Endodermal cell (in vitro differentiated cells): ENCODE data around the gene ZMPSTE24. TPM values are rescaled to one million over a fixed set of nuclear protein-coding genes. Genes with fewer than 3 reads are reported as not detected.

Experiments
- DNase-seq: peaks from one replicate; pipeline ENCODE4 v3.0.0-alpha.2; 2017
- H3K27ac ChIP-seq: 2 replicates; pipeline ENCODE4 v1.5.1; 2013; ENCODE audit warnings: mild to moderate bottlenecking, low read depth, low read length, moderate library complexity
- H3K27me3 ChIP-seq: 2 replicates; pipeline ENCODE4 v1.6.1; 2013; ENCODE audit warnings: mild to moderate bottlenecking, low read length, moderate library complexity; ENCODE audit not compliant: insufficient read depth, control insufficient read depth, poor library complexity, severe bottlenecking
- H3K36me3 ChIP-seq: 2 replicates; pipeline ENCODE4 v1.7.0; 2013; ENCODE audit warnings: mild to moderate bottlenecking, low read length, moderate library complexity; ENCODE audit not compliant: control insufficient read depth, insufficient read depth
- H3K4me1 ChIP-seq: one replicate; pipeline ENCODE4 v1.7.0; 2013; ENCODE audit warnings: low read length; ENCODE audit not compliant: control insufficient read depth, insufficient read depth
- H3K4me3 ChIP-seq: 2 replicates; pipeline ENCODE4 v1.5.1; 2013; ENCODE audit warnings: mild to moderate bottlenecking, low read length, moderate library complexity
- H3K9ac ChIP-seq: 2 replicates; pipeline ENCODE4 v1.6.1; 2013; ENCODE audit warnings: mild to moderate bottlenecking, low read length, moderate library complexity; ENCODE audit not compliant: poor library complexity, severe bottlenecking; ENCODE audit errors: extremely low read depth
- H3K9me3 ChIP-seq: 2 replicates; pipeline ENCODE4 v1.6.1; 2013; ENCODE audit warnings: mild to moderate bottlenecking, low read length, moderate library complexity; ENCODE audit not compliant: control insufficient read depth
- H3K27ac Mint-ChIP-seq: 2 replicates; pipeline ENCODE4 v1.8.0; 2020; ENCODE audit warnings: mixed read lengths
- H3K27me3 Mint-ChIP-seq: 2 replicates; pipeline ENCODE4 v1.8.0; 2021; ENCODE audit warnings: mild to moderate bottlenecking, mixed read lengths; ENCODE audit not compliant: insufficient read depth
- H3K36me3 Mint-ChIP-seq: 2 replicates; pipeline ENCODE4 v1.8.0; 2020; ENCODE audit warnings: low read depth, mixed read lengths
- H3K4me1 Mint-ChIP-seq: 2 replicates; pipeline ENCODE4 v1.8.0; 2020; ENCODE audit warnings: mixed read lengths
- H3K4me3 Mint-ChIP-seq: 2 replicates; pipeline ENCODE4 v1.8.0; 2020; ENCODE audit warnings: mild to moderate bottlenecking, moderate library complexity, mixed read lengths
- H3K9me3 Mint-ChIP-seq: 2 replicates; pipeline ENCODE4 v1.8.0; 2020; ENCODE audit warnings: mild to moderate bottlenecking, mixed read lengths
- WGBS, 2 experiments: methylation state at CpG; one replicate each; pipeline versions ENCODE4 v1.1.5 to v1.1.7; 2013; ENCODE audit warnings: missing lambda C conversion rate in 2 of 2, mixed read lengths in 1 of 2; ENCODE audit not compliant: insufficient coverage in 1 of 2, insufficient read length in 1 of 2; 5-methylcytosine and 5-hydroxymethylcytosine counted together
- total RNA-seq, 2 donors: library from RNA; stranded (reverse); fragmentation: NEBNext Ultra II Directional in 1 of 2; extraction: Animal tissue kit (Norgen Biotek cat#: 25700) in 1 of 2; gene quantifications; 2 replicates in 1 of 2; 3 replicates in 1 of 2; pipeline ENCODE4 v1.2.1, GENCODE V29; 2021
- TF ChIP-seq, protein P1 (sequence below): fragments of 200-600 bp; sonication (generic); conservative IDR thresholded peaks from 2 replicates; pipeline ENCODE4 v1.5.0; 2021; ENCODE audit warnings: antibody characterized with exemption, mild to moderate bottlenecking

The ZMPSTE24 gene
- total RNA-seq, 2 donors from 2014 or later = 41.4 to 42.4 TPM

DNA sequence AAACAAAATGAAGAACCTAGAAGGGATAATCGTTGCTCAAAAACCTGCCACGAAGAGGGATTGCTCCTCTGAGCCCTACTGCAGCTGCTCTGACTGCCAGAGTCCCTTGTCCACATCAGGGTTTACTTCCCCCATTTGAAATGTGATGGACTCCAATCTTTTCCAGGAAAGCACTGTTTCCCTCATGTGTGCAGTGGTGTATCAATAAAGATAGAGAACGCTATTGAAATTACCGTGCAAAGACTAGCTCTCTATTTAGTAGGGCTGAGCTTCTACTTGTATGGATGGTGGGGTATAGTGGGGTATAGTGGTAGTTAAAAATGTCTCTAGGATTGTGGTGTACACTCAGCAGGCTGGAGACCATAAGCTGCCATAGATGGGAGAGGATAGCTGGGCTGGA is 6.6 kb upstream of the ZMPSTE24 start:
- WGBS, 2 experiments = 92 to 96% methylated on average over 3 to 4 of the region's 4 CpGs
- no peaks in the 10 kb centered on the region for H3K36me3 ChIP-seq
- no peak overlapping the region for H3K9ac ChIP-seq
- no peaks in the 10 kb centered on the region for H3K9me3 ChIP-seq
- no peak overlapping the region for H3K27ac Mint-ChIP-seq
- TF ChIP-seq, protein P1, sequence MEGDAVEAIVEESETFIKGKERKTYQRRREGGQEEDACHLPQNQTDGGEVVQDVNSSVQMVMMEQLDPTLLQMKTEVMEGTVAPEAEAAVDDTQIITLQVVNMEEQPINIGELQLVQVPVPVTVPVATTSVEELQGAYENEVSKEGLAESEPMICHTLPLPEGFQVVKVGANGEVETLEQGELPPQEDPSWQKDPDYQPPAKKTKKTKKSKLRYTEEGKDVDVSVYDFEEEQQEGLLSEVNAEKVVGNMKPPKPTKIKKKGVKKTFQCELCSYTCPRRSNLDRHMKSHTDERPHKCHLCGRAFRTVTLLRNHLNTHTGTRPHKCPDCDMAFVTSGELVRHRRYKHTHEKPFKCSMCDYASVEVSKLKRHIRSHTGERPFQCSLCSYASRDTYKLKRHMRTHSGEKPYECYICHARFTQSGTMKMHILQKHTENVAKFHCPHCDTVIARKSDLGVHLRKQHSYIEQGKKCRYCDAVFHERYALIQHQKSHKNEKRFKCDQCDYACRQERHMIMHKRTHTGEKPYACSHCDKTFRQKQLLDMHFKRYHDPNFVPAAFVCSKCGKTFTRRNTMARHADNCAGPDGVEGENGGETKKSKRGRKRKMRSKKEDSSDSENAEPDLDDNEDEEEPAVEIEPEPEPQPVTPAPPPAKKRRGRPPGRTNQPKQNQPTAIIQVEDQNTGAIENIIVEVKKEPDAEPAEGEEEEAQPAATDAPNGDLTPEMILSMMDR = no peak
- H3K4me3 Mint-ChIP-seq = no peak overlapping the region
- H3K9me3 Mint-ChIP-seq = no peaks in the 10 kb centered on the region
- no peak overlapping the region for H3K27ac ChIP-seq
- no peaks in the 10 kb centered on the region for H3K27me3 Mint-ChIP-seq
- no peaks in the 10 kb centered on the region for H3K4me1 ChIP-seq
- H3K36me3 Mint-ChIP-seq = no peaks in the 10 kb centered on the region
- peaks cover 8% of the 10 kb centered on the region for H3K4me1 Mint-ChIP-seq
- no peaks in the 10 kb centered on the region for H3K27me3 ChIP-seq
- no peak for DNase-seq
- H3K4me3 ChIP-seq = no peak overlapping the region

DNA sequence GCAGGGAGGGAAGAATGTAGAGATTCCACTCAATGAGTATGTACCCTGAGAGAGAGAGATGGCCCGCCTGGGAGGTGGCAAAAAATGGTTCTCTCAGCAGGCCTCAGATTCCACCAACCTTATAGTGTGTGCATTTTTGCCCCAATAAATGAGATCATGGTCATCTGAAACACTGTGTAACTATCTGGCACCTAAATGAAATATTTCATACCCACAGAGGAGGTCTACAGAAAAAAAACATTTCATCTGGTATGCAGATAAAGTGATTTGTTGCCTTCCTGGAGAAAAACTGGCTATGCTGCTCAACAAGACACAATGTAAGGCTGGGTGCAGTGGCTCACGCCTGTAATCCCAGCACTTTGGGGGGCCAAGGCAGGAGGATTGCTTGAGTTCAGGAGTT is 5.4 kb upstream of the ZMPSTE24 start:
- H3K36me3 ChIP-seq = no peaks in the 10 kb centered on the region
- Mint-ChIP-seq H3K27me3 (no peaks in the 10 kb centered on the region), H3K4me3 (no peak overlapping the region), H3K27ac (no peak overlapping the region), H3K4me1 (peaks cover 12% of the 10 kb centered on the region), H3K9me3 (no peaks in the 10 kb centered on the region), H3K36me3 (no peaks in the 10 kb centered on the region)
- H3K9me3 ChIP-seq = no peaks in the 10 kb centered on the region
- TF ChIP-seq, protein P1 = no peak
- no peak for DNase-seq
- H3K4me1 ChIP-seq = no peaks in the 10 kb centered on the region
- WGBS, 2 experiments = 86 to 90% methylated on average over 1 to 2 of the region's 2 CpGs
- no peaks in the 10 kb centered on the region for H3K27me3 ChIP-seq
- H3K4me3 ChIP-seq = no peak overlapping the region
- H3K9ac ChIP-seq = no peak overlapping the region
- H3K27ac ChIP-seq = no peak overlapping the region

DNA sequence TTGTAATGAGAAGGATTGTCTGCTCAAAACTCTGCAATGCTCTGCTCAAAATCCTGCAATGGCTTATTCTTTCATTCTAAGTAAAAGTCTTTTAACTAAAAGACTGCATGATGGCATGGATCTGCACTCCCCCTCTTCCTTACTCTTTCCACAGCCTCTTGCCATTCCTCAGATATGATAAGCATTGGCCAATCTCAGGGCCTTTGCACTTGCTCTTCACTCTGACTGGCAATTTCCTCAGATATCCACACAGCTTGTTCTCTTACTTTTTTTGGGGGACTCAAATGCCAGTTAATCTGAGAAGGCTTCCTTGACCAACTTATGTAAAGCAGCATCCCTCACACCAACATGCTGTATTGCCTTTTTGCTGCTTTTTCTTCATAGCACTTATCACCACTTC is 2.8 kb upstream of the ZMPSTE24 start:
- Histone ChIP-seq H3K9me3 (no peaks in the 10 kb centered on the region), H3K4me3 (no peak overlapping the region), H3K4me1 (no peaks in the 10 kb centered on the region), H3K9ac (no peak overlapping the region), H3K27me3 (no peaks in the 10 kb centered on the region), H3K36me3 (peaks cover 7% of the 10 kb centered on the region), H3K27ac (no peak overlapping the region)
- TF ChIP-seq, protein P1 = no peak
- Mint-ChIP-seq H3K9me3 (no peaks in the 10 kb centered on the region), H3K27me3 (no peaks in the 10 kb centered on the region), H3K27ac (no peak overlapping the region), H3K4me3 (no peak overlapping the region), H3K36me3 (peaks cover 5% of the 10 kb centered on the region), H3K4me1 (peaks cover 5% of the 10 kb centered on the region)
- no peak for DNase-seq
